Hematopoietic multipotent progenitor cell treated with erythropoietin and hydrocortisone succinate and interleukin-3 and kit ligand, for 6 days (in vitro differentiated cells): Measurements from ENCODE around the gene AHDC1.
"Not testable (repeated sequence)": the region's sequence is repeated elsewhere in the genome, so short reads cannot be mapped to it uniquely, and the experiment has no call there.

Experiments
- DNase-seq: peaks from one replicate; pipeline ENCODE4 v3.0.0-alpha.2; 2015

AHDC1 gene

DNA sequence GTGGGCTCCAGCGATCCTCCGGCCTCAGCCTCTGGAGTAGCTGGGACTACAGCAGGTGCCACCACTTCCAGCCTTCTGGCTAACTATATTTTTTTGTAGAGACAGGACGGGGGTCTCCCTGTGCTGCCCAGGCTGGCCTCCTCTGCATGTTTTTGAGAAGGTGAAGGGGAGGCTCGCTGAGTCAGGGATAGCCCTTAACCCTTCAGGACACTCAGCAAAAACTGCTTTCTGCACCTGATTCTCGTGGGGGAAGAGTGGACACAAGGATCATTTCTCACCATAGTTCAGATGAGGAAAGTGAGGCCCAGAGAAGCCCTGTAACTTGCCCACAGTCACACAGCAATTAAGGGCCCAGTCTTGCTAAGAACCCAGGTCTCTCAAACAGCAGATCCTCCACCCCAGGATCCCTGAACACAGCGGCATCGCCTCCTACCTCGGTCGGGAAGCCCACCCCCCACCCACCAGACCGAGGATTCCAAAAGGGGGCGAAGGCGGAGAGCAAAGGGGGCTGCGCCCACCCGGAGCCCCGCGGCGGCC, 29.8 kb upstream of the AHDC1 start:
- no peak for DNase-seq

DNA sequence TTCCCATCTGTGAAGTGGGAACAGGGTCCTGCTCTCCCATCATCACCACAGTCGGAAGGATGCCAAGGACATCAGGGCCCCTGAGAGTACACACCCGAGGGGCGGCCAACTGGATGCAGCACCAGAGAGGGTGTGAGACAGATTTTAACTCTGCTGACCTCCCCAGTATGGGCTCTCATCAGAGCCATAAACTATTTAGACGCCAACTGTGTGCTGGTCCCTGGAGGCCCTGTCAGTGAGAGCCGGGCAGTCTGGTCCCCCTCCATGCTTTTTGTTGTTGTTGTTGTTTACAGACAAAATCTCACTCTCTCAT, 29.3 kb upstream of the AHDC1 start:
- no peak for DNase-seq

DNA sequence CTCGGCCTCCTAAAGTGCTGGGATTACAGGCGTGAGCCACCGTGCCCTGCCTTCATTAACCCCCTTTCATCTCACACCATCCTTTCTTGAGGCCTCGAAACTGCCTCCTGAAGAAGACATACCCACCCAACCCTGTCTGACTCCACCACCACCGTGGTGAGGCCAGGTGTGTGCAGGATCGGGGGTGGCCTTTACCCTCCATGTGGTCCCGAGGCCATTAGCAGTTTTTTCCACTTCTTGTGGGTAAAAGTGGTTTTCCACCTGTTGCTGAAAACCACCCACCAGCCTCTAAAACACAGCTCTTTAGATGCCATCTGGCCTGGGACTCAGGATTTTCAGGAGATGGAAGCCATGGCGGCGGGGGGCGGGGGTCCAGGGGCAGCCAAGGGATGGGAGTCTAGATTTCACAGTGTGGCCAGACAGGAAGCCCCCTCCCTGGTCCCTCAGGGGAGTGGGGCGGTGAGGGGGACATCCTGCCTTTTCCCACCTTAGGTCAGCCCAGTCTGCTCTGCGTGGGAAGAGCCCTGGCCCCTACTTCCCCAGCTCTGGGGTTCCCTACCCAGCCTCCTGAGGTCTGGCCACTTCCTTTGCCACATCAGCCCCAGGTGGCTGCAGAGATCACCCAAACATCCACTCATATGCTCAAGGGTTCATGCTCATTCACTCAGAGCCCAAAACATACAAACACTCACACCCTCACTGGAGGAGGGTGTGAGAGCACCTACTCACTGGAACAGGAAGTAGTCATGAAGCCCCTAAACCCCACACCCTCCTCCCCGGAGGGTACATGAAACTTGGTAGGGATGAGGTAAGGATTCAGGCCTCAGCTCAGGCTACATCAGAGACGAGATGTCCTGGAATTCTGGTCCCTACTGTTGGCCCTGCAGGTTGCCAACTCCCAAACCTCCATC, 28.7 kb upstream of the AHDC1 start:
- no peak for DNase-seq

DNA sequence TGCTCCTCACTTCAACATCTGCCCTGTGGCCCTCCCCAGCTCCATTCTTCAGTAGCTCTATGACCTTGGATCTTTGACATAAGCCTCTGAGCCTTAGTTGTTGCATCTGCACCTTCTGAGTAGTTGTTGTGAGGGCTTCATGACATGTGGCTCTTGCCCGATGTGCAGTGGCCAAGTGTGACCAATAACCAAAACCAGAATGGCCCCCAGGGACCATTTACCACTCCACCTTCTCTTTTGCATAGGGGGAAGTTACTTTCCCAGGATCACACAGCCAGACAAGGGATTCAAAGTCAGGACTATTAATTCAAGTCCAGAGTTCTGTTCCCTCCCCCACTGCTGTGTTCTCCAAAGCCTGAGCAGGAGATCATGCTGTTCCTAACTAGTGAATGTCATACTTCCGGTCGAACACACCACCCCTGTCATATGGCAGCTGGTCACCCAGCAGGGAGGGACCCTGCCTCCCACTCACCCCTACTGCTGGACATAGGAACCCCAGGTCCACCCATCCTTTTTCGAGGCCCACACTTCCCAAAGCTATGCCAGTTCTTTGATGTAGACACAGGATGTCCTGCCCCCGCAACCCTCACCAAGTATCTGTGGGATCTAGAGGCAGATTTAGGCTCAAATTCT, 27.0 kb upstream of the AHDC1 start:
- no peak for DNase-seq

DNA sequence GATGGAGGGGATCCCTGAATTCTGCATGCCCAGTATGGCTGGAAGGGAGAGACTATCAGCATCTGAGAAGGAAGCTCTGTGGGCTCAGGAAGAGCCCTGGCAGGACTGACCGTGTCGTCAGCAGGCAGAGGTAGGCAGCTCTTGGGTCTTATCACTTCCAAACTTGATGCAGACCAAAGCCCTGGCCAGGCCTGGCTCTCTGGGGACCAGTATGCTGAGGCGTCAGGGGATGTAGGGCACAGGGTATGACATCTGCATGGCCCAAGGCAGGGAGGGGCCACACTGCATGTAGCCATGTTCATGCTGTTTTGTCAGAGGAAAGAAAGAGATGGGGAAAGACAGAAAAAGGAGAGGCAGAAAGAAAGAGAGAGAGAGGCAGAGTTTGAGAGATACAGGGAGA, 24.8 kb upstream of the AHDC1 start:
- DNase-seq = no peak

DNA sequence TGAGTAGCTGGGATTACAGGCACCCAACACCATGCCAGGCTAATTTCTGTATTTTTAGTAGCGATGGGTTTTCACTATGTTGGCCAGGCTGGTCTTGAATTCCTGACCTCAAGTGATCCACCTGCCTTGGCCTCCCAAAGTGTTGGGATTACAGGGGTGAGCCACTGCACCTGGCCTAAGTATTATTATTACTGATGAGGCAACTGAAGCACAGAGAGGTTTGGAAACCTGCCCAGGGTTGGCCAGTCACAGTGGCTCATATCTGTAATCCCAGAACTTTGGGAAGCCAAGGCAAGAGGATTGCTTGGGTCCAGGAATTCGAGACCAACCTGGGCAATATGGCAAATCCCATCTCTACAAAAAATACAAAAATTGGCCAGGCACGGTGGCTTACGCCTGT, 23.8 kb upstream of the AHDC1 start:
- not testable (repeated sequence) for DNase-seq

DNA sequence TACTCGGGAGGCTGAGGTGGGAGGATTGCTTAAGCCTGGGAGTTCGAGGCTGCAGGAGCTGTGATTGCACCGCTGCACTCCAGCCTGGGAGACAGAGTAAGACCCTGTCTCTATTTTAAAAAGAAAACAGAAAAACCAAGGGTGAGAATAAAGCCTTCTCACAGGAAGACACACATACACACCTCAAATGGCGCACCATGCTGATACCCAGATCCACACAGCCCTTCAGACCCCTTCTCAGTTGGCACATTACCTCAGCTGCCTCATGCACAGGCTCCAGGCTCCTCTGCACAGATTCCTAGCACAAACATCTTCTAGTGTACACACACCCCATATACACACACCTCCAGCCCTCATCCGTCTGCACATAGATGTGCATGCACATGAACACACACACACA, 23.1 kb upstream of the AHDC1 start:
- no peak for DNase-seq

DNA sequence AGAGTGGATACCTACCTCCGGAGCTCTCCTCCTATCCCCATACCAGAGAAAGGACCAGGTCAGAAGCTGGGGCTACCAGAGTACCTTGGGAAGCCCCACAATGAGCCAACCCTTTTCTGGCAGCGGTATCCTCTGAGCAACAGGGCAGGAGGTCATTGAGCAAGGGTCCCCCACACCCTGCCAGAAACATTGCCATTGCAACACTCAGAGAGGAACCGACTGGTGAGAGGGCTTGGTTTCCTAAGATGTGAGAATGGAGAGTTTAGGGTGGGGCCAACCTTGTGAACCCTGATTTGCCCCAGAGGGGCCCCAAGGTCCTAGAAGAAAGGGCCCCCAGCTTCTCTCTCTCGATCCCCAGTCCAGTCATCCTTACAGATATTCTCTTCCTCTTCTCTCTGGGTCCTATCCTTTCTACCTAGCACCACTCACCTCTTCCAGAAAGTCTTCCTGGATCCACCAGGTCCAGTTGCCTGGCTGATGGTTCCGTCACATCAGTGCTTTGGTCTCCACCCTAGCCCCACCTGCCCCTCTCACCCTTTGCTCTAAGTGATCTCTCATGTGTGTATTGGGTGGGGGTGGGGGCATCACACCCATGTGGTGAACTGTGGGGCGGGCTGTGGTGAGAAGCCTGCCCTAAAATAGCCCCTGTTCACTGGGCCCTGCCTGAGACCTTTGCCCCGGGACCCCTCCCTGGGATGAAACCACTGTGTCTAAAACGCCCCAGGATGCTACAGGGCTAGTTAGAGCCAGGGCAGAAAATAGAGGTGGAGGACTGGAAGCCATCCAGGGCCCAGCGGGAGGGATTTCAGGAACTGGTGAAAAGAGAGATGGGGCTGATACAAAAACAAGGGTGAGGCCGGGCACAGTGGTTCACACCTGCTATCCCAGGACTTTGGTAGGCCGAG, 22.3 kb upstream of the AHDC1 start:
- DNase-seq = peak; percentile 76

DNA sequence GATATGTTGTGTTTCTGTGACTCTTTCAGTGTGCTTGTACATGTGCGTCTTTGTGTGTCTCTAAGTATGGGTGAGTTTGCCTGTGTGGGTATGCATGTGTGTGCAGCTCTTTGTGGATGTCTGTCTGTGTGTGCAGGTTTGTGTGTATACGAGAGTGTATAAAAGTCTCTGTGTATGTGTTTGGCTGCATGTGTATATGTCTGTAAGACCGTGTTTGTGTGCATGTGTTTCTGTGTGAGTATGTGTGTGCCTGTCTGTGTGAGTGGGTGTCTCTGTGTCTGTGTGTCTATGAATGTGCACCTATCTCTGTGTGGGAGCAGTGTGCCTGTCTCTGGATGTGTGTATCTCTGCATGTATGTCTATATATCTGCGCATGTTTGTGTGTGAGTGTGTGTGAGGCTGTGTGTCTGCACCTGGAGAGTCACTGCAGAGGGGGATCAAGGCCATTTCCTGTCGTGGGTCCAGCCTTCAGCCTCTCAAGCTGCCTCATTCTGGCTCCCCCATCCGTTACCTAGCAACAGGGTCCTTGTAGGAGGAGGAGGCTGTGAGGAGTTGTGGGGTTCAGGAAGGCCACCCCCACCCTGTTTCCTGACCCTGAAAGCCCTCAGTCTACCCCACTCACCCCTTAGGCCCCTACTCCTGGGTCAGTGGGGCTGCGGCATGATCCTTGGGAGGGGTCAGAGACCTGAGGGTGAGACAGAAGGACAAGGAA, 20.7 kb upstream of the AHDC1 start:
- DNase-seq = no peak

DNA sequence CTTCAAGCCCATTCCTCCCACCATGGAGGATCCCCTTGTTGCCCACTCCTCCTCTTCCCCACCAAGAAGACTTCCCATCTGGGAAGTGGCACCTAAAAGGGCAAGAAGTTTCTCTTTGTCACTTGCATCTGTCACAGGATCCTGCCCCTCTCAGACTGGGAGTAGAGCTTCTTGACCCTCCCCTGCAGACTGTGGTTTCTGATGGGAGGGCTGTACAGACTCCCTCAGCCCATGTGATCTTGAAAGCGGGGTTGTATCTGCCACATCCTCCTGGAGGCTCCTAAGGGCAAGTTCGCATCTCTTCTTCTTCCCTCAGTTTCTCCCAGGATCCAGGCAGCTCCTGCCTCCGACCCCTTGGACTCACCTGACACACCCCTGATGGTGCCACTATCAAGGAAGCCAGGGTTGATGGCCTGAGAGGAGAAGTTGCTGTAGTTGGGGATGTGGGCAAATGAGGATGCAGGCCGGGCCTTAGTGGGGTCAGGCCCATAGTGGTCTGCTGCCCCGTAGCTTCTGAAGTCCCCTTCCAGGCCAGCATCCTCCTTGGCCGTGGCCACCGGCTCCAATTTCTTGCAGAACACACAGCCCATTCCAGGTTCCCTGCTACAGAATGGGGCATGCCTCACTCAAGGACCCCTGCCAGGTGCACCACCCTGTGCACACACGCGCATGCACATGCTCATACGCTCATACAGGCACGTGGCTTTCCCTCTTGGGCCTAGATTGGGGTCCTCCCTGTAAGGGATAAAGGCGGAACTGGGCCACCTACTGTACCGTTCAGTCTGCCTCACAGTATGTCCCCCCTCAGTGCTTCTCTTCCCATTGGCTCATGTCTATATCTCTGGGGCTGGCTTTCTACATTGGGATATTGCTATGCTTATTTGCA, 19.6 kb upstream of the AHDC1 start:
- no peak for DNase-seq

DNA sequence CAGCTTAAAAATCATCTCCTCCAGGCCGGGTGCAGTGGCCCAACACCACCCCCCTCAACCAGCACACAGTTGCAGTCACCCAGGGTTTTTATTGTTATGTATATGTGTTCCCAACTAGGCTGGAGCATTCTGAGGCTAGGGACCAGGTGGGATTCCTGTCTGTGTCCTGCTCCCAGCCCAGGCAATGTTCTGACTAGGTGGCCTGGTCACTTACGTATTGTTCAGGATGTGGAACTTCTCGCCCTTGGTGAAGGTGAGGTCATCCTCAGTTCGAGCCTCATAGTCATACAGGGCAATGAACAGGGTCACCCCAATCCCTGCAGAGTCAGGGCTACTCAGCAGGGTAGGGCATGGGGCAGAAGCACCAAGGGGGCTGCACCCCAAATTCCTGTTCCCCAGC, 18.9 kb upstream of the AHDC1 start:
- DNase-seq = no peak

DNA sequence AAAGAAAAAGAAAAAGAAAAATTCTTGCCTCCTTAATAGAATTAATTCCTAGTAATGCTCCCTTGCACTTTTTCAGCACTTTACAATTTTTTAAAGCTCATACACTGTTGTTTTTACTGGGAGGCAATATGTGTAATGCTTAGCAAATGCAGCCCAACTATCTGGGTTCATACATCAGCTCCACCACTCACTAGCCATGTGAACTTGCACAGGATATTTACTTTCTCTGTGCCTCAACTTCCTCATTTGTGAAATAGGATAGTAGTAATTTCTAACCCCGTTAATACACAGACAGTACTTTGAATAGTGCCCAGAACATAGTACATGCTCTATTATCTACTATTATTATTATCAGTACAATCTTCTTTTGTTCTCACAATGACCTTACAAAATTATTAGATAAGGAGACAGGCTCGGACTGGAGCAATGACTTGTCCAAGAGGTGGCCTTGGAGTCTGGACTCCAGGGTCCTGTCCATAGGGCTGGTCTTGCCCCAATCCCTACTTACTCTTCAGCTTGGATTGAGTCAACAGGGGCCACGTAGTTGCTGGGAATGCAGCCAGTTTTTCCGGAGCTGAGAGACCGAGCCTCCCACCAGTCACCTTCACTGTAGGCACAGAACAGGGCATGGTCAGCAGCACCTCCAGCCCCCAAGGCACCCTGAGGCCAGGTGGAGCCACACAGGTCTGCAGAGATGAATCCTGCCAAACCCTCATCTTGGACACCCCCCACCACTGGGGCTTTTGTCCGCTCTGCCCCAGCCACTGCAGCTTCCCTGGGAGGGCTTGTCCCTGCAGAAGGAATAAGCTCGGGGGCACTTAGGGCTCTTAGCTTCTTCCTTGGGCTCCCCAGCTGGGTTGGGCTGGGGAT, 17.3 kb upstream of the AHDC1 start:
- DNase-seq = no peak

DNA sequence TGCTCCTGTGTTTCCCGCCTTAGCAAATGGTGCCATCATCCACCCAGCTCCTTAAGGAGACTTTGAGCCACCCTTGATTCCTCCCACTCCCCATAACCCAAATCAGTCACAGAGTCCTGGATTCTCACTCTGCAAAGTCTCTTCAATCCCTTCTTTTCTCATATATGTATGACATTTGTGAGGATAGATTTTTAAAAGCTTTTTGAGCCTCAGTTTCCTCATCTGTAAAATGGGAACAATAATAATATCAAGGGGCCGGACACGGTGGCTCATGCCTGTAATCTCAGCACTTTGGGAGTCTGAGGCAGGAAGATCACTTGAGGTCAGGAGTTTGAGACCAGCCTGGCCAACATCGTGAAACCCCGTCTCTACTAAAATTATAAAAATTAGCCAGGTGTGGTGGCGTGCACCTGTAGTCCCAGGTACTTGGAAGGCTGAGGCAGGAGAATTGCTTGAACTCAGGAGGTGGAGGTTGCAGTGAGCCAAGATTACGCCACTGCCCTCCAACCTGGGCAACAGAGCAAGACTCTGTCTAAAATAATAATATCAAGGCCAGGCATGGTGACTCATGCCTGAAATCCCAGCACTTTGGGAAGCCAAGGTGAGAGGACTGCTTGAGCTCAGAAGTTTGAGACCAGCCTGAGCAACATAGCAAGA, 16.0 kb upstream of the AHDC1 start:
- not testable (repeated sequence) for DNase-seq

DNA sequence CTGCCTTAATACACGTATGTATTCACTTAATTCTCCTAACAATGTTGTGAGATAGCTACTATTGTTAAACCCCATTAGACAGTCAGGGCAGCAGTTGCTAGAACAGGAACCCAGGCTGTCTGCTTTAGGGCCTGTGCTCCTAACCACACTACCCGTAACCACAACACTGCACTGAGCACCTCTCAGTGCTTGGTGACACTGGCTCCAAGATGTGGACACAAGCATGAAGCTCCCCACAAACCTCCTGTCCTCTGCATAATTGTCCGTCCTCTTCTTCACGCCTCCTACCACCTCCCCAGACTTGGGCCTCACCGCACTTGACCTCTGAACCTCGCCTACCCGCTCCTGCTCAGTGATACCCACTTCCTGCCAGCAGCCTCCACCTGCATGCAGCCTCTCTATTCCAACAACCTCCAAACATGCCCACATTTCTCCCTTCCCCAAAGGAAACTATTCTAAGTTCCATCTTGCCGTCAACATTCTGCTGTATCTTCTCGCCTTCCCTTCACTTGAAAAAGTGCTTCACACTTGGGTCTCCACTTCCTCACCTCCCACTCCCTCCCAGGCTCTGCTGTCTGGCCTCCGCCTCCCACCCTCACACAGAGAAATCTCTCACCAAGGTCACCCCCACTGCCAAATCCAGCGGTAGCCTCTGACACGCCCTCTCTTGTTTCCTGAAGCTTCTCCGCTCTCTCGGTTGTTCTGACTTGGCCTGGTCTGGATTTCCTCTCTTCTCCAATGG, 14.6 kb upstream of the AHDC1 start:
- DNase-seq = peak; percentile 73

DNA sequence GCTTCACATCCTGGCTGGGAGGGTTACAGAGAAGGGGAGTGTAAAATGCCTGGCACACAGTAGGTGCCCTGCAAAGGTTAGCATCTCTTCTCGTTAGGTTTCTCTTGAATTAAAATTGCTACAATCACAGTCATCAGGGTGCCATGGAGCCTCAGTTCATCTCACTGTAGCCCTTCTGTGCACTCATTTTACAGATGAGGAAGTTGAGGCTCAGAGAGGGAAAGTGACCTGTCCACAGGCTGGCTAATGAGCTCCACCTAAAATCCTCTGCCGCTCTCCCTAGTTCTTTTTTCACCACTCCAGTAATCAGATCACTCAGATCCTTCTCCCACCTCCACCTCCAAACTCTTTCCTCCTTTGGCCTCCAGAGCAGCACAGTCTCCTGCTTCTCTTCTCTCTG, 13.5 kb upstream of the AHDC1 start:
- DNase-seq = no peak

DNA sequence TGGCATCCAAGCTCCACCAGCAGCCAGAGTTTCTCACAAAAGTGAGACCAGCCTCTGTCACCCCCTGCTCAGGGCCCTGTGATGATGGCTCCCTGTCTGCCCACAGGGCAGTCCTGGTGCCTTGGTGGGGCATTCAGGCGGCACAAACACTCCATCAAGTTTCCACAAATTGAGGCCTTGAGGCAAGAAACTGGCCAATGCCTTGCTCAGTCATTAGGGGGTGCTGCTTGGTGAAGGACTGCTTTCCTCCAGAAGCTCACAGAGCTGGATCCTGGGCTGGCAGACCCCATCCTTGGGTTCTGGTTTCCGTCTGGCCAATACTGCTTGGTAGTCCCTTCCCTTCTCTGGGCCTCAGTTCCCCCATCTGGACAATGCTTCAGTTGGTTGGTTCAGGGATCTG, 12.5 kb upstream of the AHDC1 start:
- DNase-seq = no peak

DNA sequence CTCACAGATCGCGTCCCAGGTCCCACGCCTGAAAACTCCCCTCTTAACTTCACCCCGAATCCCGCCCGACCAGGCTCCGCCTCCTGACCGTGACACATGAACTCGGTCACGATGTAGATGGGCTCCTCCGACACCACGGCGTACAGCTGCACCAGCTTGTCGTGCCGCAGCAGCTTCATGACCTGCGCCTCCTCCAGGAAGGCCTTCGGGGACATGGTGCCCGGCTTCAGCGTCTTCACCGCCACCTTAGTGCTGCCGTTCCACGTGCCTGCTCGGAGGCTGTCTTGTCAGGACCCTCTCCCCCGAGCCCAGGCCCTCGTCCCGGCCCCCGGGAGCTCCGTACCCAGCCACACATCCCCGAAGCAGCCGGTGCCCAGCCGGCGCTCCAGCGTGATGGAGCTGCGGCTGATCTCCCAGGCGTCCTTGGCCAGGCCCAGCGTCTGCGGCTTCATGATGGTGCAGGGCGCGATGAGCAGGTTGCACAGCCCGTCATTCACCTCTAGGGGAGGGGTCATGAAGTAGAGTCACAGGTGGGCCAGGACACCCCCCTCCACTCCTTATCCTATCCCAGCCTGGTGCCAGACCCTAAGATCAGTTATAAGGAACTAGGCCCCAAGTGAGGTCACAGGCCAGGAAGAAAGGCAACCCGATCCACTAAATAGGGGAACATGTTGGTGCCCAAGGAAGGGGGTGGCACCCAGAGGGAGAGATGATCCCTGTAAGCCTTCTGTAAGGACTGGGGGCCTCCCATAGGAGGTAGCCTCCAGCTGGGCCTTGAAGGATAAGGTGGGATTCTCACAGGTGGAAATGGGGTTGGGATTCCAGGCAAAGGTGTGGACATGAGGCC, 11.6 kb upstream of the AHDC1 start:
- DNase-seq = no peak

DNA sequence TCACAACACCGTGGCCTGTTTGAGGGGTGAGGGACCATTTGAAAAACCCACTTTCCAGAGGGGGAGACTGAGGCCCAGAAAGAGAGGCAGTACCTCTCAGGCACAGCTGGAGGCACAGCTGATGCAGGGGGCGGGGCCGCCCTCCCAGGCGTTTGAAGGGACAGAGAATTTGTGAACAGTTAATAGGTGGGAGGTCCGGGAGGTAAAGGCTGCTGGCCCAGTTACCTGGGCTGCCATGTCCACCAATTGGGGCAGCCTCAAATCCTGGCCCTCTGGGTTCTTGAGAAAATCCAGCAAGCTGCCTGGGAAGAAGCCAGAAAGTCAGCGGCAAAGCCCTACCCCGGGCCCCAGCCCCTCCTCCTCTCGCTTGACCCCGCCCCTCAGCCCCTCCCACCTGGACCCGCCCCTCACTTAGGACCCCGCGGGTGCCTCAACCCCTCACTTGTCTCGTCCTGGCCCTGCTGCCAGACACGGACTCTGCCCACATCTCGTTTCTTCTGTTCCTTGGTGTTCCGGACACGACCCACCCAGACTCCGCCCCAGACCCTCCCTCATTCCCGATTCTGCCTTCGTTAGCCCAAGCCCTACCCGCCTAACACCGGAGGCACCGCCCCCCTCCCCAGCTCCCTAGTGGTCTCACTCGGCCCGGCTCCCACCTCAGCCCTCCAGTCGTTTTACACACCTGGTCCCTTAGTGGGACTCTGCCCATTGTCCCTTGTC, 10.8 kb upstream of the AHDC1 start:
- no peak for DNase-seq
